ENCODE data around the gene ATG2B.

DNA sequence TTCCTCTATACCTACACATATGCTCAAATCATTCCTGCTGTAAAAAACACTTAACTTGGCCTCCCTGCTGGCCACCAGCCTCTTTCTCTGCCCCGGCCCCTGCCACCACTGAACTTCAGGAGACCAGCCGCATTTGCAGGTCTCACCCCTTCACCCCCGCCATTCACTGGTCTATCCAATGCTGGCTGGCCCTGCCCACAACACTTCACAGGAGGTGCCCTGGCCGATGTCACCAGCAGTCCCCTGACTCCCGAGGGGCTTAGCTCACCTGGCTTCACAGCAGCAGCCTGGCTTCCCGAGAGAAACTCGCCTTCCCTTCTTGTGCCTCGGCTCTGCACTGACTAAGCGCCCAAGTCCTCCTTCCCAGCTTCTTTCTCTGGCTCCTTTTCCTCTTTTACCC is 36.3 kb upstream of the ATG2B start:
- TF ChIP-seq, protein P1, sequence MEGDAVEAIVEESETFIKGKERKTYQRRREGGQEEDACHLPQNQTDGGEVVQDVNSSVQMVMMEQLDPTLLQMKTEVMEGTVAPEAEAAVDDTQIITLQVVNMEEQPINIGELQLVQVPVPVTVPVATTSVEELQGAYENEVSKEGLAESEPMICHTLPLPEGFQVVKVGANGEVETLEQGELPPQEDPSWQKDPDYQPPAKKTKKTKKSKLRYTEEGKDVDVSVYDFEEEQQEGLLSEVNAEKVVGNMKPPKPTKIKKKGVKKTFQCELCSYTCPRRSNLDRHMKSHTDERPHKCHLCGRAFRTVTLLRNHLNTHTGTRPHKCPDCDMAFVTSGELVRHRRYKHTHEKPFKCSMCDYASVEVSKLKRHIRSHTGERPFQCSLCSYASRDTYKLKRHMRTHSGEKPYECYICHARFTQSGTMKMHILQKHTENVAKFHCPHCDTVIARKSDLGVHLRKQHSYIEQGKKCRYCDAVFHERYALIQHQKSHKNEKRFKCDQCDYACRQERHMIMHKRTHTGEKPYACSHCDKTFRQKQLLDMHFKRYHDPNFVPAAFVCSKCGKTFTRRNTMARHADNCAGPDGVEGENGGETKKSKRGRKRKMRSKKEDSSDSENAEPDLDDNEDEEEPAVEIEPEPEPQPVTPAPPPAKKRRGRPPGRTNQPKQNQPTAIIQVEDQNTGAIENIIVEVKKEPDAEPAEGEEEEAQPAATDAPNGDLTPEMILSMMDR (IDR thresholded peaks at IDR 0.05), result no peak
- no peak for TF ChIP-seq POLR2A (IDR thresholded peaks at IDR 0.05)

Data from thyroid gland (tissue), 4 donors.